ENCODE data around the gene TTLL1. TPM values are rescaled to one million over a fixed set of nuclear protein-coding genes. Genes with fewer than 3 reads are reported as not detected.

The TTLL1 gene
- total RNA-seq, 1 experiment from 2014 or later = 5.5 TPM

GRCh38 chr22:42994917-42995562, 94.2 kb downstream of the TTLL1 start:
- no peaks in the 10 kb centered on the region for H3K27me3 Mint-ChIP-seq (ENCODE audit: low read depth)
- TF ChIP-seq GABPB1 (CRISPR knock-in tag; IDR thresholded peaks at IDR 0.05) = peak; percentile 58
- TF ChIP-seq NFYB (CRISPR knock-in tag; conservative IDR thresholded peaks at IDR 0.05; ENCODE audit: low read depth) = no peak
- H3K4me1 Mint-ChIP-seq = peaks cover 49% of the 10 kb centered on the region
- peaks cover 16% of the 10 kb centered on the region for H3K36me3 Mint-ChIP-seq
- CTCF ChIA-PET = interaction anchor here (0.6 to 1.3 kb wide), 3 partner anchors 94 to 175 kb away, joined by 3 read pairs; no protein-coding TSS in a partner anchor
- H3K27ac Mint-ChIP-seq = peak overlapping the region; percentile 76
- ATAC-seq (no peak), DNase-seq (ENCODE audit: low spot score) (no peak)
- H3K9me3 Mint-ChIP-seq = peaks cover 13% of the 10 kb centered on the region
- POLR2A ChIA-PET = no interaction called here
- no peak overlapping the region for H3K4me3 Mint-ChIP-seq

DNA sequence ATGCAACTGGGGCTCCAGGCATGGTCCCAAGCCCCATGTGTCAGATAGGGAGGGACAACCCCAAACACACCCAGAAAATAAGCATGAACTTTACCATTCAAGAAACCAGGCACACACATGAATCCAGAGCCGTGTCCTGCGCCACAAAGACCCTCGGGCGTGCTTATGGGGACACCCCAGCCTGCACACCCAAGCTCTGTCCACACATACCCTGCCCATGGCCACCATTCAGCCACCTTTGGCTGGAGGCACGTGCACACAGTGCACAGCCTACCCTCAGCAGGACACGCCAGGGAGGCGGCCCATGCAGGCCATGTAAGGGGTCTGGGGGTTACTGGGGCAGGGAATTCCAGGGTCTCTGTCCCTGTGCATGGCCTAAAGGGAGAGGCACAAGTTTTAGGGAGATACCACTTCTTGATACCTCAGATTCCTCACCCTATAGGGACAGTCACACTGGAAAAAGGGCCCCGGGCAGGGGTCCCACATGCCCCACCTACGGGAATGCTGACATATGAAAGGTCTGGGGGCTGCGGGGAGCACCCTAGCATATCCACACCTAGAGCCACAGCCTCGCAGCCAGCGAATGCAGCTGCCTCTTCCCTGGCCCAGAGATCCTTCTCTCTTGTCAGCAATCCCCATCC, 94.8 kb downstream of the TTLL1 start:
- no peaks in the 10 kb centered on the region for H3K27me3 Mint-ChIP-seq (ENCODE audit: low read depth)
- DNase-seq (ENCODE audit: low spot score) = no peak
- peak overlapping the region; percentile 20; the same call in 1 of the 2 replicates for H3K27ac Mint-ChIP-seq
- POLR2A ChIA-PET = no interaction called here
- peaks cover 47% of the 10 kb centered on the region for H3K4me1 Mint-ChIP-seq
- TF ChIP-seq ESRRA (CRISPR knock-in tag; IDR thresholded peaks at IDR 0.05; ENCODE audit: borderline replicate concordance) (no peak), TCF7 (CRISPR knock-in tag; IDR thresholded peaks at IDR 0.05; ENCODE audit: low read depth) (no peak), ZNF263 (CRISPR knock-in tag; IDR thresholded peaks at IDR 0.05; ENCODE audit: low read depth) (no peak), JUN (CRISPR knock-in tag; IDR thresholded peaks at IDR 0.05) (no peak), ZNF671 (CRISPR knock-in tag; IDR thresholded peaks at IDR 0.05) (no peak), GABPB1 (CRISPR knock-in tag; IDR thresholded peaks at IDR 0.05) (no peak), NR3C1 (CRISPR knock-in tag; conservative IDR thresholded peaks at IDR 0.05; ENCODE audit: low read depth) (no peak), ZNF219 (CRISPR knock-in tag; IDR thresholded peaks at IDR 0.05; ENCODE audit: borderline replicate concordance) (no peak), ATF2 (CRISPR knock-in tag; IDR thresholded peaks at IDR 0.05; ENCODE audit: borderline replicate concordance, low read depth) (no peak), GTF2I (CRISPR knock-in tag; conservative IDR thresholded peaks at IDR 0.05) (no peak)
- TF ChIP-seq, protein P1, sequence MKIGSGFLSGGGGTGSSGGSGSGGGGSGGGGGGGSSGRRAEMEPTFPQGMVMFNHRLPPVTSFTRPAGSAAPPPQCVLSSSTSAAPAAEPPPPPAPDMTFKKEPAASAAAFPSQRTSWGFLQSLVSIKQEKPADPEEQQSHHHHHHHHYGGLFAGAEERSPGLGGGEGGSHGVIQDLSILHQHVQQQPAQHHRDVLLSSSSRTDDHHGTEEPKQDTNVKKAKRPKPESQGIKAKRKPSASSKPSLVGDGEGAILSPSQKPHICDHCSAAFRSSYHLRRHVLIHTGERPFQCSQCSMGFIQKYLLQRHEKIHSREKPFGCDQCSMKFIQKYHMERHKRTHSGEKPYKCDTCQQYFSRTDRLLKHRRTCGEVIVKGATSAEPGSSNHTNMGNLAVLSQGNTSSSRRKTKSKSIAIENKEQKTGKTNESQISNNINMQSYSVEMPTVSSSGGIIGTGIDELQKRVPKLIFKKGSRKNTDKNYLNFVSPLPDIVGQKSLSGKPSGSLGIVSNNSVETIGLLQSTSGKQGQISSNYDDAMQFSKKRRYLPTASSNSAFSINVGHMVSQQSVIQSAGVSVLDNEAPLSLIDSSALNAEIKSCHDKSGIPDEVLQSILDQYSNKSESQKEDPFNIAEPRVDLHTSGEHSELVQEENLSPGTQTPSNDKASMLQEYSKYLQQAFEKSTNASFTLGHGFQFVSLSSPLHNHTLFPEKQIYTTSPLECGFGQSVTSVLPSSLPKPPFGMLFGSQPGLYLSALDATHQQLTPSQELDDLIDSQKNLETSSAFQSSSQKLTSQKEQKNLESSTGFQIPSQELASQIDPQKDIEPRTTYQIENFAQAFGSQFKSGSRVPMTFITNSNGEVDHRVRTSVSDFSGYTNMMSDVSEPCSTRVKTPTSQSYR (CRISPR knock-in tag; IDR thresholded peaks at IDR 0.05) = no peak
- TF ChIP-seq, protein P2, sequence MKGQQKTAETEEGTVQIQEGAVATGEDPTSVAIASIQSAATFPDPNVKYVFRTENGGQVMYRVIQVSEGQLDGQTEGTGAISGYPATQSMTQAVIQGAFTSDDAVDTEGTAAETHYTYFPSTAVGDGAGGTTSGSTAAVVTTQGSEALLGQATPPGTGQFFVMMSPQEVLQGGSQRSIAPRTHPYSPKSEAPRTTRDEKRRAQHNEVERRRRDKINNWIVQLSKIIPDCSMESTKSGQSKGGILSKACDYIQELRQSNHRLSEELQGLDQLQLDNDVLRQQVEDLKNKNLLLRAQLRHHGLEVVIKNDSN (CRISPR knock-in tag; IDR thresholded peaks at IDR 0.05) = no peak
- no peak for ATAC-seq
- H3K4me3 Mint-ChIP-seq = no peak overlapping the region
- peaks cover 11% of the 10 kb centered on the region for H3K9me3 Mint-ChIP-seq
- CTCF ChIA-PET = interaction anchor here (0.6 to 1.3 kb wide), 4 partner anchors 94 to 174 kb away, joined by 3 read pairs; no protein-coding TSS in a partner anchor
- H3K36me3 Mint-ChIP-seq = peaks cover 14% of the 10 kb centered on the region

DNA sequence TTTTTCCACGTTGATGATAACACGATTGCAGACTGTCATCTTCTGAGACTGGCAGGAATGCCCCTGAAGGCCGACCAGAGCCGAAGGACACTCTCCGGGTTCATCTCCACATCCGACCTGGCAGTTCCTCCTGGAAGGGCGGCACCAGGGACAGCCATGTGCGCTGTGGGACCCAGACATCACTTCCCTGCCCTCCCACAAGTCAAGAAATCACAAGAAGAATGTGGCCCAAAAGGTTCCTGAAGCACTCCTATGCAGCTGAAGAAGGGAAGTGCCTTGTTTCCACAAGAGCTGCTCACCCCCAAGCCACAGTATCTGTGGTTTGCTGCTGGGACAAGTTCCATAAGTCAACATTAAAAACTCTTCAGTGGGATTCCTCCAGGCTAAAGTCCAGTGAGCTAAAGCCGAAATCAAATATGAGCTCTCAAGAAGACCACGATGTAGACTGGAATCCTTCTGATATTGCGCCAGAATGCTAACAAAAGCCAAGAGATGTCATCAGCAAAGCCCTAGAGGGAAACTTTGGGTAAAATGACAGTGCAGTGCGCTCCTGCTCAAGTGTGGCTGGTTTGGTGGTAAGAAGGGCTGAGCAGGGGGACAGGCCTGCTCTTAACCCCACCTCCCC, 95.4 kb downstream of the TTLL1 start:
- H3K4me1 Mint-ChIP-seq = peaks cover 42% of the 10 kb centered on the region
- TF ChIP-seq NFE2L1 (CRISPR knock-in tag; IDR thresholded peaks at IDR 0.05) = no peak
- TF ChIP-seq, protein P1 (CRISPR knock-in tag; IDR thresholded peaks at IDR 0.05) = no peak
- no peak for TF ChIP-seq GRHL2 (CRISPR knock-in tag; IDR thresholded peaks at IDR 0.05; ENCODE audit: insufficient replicate concordance, severe bottlenecking)
- TF ChIP-seq FOXJ3 (CRISPR knock-in tag; IDR thresholded peaks at IDR 0.05; ENCODE audit: borderline replicate concordance) = no peak
- no peak for TF ChIP-seq ZNF671 (CRISPR knock-in tag; IDR thresholded peaks at IDR 0.05)
- TF ChIP-seq, protein P2 (CRISPR knock-in tag; IDR thresholded peaks at IDR 0.05) = no peak
- TF ChIP-seq SMAD3 (CRISPR knock-in tag; IDR thresholded peaks at IDR 0.05; ENCODE audit: borderline replicate concordance) = no peak
- no peak for TF ChIP-seq ZNF416 (CRISPR knock-in tag; IDR thresholded peaks at IDR 0.05)
- TF ChIP-seq GABPB1 (CRISPR knock-in tag; IDR thresholded peaks at IDR 0.05) = peak; percentile 97
- no peaks in the 10 kb centered on the region for H3K27me3 Mint-ChIP-seq (ENCODE audit: low read depth)
- DNase-seq (ENCODE audit: low spot score) = no peak
- peaks cover 7% of the 10 kb centered on the region for H3K36me3 Mint-ChIP-seq
- ATAC-seq = no peak
- ChIA-PET CTCF (interaction anchor here (0.9 kb wide), 1 partner anchor 126 kb away, joined by 3 read pairs; no protein-coding TSS in a partner anchor), POLR2A (no interaction called here)
- no peak overlapping the region for H3K4me3 Mint-ChIP-seq
- peaks cover 4% of the 10 kb centered on the region for H3K9me3 Mint-ChIP-seq
- H3K27ac Mint-ChIP-seq = peak overlapping the region; percentile 67
